ENCODE data around the gene KLF7.

- TF ChIP-seq EZH2 (optimal IDR thresholded peaks at IDR 0.05; ENCODE audit: low read depth, low read length) (no peak), EZH2phosphoT487 (IDR thresholded peaks at IDR 0.05; ENCODE audit: low read length) (no peak)
- TF ChIP-seq, protein P1, sequence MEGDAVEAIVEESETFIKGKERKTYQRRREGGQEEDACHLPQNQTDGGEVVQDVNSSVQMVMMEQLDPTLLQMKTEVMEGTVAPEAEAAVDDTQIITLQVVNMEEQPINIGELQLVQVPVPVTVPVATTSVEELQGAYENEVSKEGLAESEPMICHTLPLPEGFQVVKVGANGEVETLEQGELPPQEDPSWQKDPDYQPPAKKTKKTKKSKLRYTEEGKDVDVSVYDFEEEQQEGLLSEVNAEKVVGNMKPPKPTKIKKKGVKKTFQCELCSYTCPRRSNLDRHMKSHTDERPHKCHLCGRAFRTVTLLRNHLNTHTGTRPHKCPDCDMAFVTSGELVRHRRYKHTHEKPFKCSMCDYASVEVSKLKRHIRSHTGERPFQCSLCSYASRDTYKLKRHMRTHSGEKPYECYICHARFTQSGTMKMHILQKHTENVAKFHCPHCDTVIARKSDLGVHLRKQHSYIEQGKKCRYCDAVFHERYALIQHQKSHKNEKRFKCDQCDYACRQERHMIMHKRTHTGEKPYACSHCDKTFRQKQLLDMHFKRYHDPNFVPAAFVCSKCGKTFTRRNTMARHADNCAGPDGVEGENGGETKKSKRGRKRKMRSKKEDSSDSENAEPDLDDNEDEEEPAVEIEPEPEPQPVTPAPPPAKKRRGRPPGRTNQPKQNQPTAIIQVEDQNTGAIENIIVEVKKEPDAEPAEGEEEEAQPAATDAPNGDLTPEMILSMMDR (IDR thresholded peaks at IDR 0.05; ENCODE audit: low read length) = no peak
Observed at GRCh38 chr2:207101984-207102383, 63.8 kb downstream of the KLF7 start.

All from MM.1S (cell line).